Adrenal gland (tissue), 5 donors: ENCODE data around the gene C11orf58.

Experiments
- CTCF ChIP-seq, 6 experiments: fragments of 450-650 bp in 4 of 6; fragments of 200-600 bp in 2 of 6; sonication (generic) in 1 of 6; IDR thresholded peaks; 1 replicate in 5 of 6; 2 replicates in 1 of 6; pipeline versions ENCODE4 v1.5.1 to v1.8.0; 2016 to 2021; ENCODE audit warnings: antibody characterized with exemption in 6 of 6, mild to moderate bottlenecking in 2 of 6, moderate library complexity in 1 of 6
- POLR2A ChIP-seq, 2 donors: fragments of 450-650 bp; IDR thresholded peaks; one replicate each; pipeline ENCODE4 v1.6.1; 2017; ENCODE audit warnings: antibody characterized with exemption in 2 of 2, mild to moderate bottlenecking in 2 of 2, moderate library complexity in 1 of 2
- donor health status: DM: no; HTN: no; CAD: no.

GRCh38 chr11:16784097-16784496 is 45.6 kb downstream of the C11orf58 start:
- no peak for TF ChIP-seq POLR2A (IDR thresholded peaks at IDR 0.05)
- TF ChIP-seq CTCF (IDR thresholded peaks at IDR 0.05): no peak
